ENCODE measurements around the gene ENOX1.

ENOX1 gene

DNA sequence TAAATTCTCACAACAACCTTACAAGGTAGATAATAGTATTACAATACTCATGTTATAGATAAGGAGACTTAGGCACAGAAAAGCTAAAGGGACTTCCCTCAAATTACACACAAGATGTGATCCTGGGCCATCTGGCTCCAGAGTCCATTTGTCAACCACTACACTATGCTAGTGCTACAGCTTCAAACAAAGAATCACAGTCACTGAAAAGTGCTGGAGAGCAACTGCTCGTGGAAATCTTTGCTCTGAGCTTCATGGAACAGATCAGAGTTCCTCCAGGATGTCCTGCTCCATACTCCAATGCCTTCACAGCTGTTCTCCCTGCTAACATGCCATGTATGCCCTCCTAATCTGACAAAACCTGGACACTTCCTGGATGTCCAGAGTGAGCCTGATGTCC lies 271.2 kb downstream of the ENOX1 start:
- Histone ChIP-seq H3K4me1 (ENCODE audit: control insufficient read depth, insufficient read depth, low read length) (no peaks in the 10 kb centered on the region), H3K36me3 (ENCODE audit: control insufficient read depth, insufficient read depth, low read length) (no peaks in the 10 kb centered on the region)

DNA sequence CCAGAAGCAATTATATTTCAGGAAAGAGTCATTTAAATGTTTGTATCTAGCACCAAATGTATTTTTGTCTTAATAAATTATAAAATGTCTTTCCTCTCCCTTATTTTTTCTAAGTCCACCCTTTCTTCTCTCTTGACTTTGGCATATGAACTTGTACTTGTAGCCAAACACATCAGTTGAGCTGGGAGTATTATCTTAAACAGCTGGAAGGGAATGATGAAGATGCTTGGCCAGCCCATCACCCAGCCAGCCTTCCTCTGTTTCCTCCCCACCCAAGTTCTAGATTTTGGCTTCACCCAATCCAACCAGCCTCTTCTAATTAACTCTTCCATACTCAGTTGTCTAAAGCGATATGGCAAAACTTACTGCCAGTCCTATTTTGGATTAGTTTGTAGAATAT lies 272.5 kb downstream of the ENOX1 start:
- no peaks in the 10 kb centered on the region for H3K4me1 ChIP-seq (ENCODE audit: control insufficient read depth, insufficient read depth, low read length)
- no peaks in the 10 kb centered on the region for H3K9me3 ChIP-seq (ENCODE audit: control insufficient read depth, low read length)
- no peak overlapping the region for H3K4me3 ChIP-seq (ENCODE audit: low read length)
- no peak overlapping the region for H3K9ac ChIP-seq (ENCODE audit: low read length)
- no peaks in the 10 kb centered on the region for H3K27me3 ChIP-seq (ENCODE audit: control insufficient read depth, insufficient read depth, low read length)
- no peaks in the 10 kb centered on the region for H3K36me3 ChIP-seq (ENCODE audit: control insufficient read depth, insufficient read depth, low read length)

More for the DNA sequence above, 271.2 kb downstream of the ENOX1 start:
- Histone ChIP-seq H3K9me3 (ENCODE audit: control insufficient read depth, low read length) (no peaks in the 10 kb centered on the region), H3K27me3 (ENCODE audit: control insufficient read depth, insufficient read depth, low read length) (no peaks in the 10 kb centered on the region), H3K4me3 (ENCODE audit: low read length) (no peak overlapping the region), H3K9ac (ENCODE audit: low read length) (no peak overlapping the region)

DNA sequence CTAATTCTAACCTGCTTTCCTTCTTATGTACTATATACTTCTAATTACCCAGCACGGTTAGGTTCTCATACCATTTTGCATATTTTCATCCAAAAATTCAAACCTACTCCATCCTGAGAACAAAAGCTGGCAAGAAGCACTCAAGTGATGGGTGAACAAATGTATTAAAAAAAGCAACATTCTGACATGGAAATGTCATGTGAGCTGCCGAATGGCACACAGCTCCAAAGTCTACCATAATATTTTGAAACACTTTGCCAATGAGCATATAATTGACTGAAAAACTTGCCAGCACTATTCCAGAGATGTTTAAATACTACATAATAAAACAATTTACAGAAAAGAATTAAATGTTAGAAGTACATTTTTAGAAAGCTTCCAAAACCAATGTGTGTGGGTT lies 274.6 kb downstream of the ENOX1 start:
- H3K4me3 ChIP-seq (ENCODE audit: low read length): no peak overlapping the region
- no peak overlapping the region for H3K9ac ChIP-seq (ENCODE audit: low read length)
- no peaks in the 10 kb centered on the region for H3K9me3 ChIP-seq (ENCODE audit: control insufficient read depth, low read length)
- H3K36me3 ChIP-seq (ENCODE audit: control insufficient read depth, insufficient read depth, low read length): no peaks in the 10 kb centered on the region
- no peaks in the 10 kb centered on the region for H3K4me1 ChIP-seq (ENCODE audit: control insufficient read depth, insufficient read depth, low read length)
- no peaks in the 10 kb centered on the region for H3K27me3 ChIP-seq (ENCODE audit: control insufficient read depth, insufficient read depth, low read length)

DNA sequence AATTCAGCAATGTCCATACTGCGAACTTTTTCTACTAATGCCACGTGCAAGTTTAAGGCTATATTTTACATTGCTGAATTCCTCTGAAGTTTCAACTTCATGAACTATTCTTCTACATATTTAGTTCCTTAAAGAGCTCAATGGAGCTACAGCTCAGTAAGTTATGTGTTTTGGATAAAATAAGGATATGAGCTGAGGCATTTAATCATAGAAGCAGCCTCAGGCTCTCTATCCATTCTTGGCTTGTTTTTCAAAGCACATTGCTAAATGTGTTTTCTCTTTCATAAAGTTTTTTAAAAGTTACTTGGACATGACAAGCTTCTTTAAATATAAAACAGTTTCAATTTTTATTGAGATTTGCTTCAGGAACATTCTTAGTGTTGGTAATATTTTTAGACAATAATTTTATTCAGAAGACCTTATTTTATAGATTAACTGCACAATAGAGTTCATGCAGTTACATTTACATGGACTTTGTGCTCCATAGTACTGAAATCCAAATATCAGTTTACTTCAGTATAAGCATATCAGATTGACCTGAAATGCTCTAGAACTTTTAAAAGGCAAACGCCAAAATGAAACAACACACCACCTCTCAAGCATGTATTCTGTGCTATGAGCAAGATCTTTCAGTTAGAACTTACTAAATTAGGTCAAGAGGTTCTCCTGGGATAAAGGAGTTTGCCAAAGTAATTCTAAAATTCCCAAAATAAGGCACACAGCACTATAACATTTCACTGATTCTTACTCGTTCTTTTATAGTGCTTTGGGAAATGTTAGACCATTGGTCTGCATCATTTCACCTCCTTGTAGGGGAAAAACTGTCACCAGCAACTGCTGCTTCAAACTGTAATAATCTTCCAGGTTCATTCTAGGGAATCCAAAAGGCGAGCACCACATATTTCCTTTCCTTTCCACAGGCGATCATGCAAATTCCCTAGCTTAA lies 275.5 kb downstream of the ENOX1 start:
- no peaks in the 10 kb centered on the region for H3K36me3 ChIP-seq (ENCODE audit: control insufficient read depth, insufficient read depth, low read length)
- H3K4me3 ChIP-seq (ENCODE audit: low read length): no peak overlapping the region
- H3K9me3 ChIP-seq (ENCODE audit: control insufficient read depth, low read length): no peaks in the 10 kb centered on the region
- no peaks in the 10 kb centered on the region for H3K27me3 ChIP-seq (ENCODE audit: control insufficient read depth, insufficient read depth, low read length)
- no peak overlapping the region for H3K9ac ChIP-seq (ENCODE audit: low read length)
- no peaks in the 10 kb centered on the region for H3K4me1 ChIP-seq (ENCODE audit: control insufficient read depth, insufficient read depth, low read length)

DNA sequence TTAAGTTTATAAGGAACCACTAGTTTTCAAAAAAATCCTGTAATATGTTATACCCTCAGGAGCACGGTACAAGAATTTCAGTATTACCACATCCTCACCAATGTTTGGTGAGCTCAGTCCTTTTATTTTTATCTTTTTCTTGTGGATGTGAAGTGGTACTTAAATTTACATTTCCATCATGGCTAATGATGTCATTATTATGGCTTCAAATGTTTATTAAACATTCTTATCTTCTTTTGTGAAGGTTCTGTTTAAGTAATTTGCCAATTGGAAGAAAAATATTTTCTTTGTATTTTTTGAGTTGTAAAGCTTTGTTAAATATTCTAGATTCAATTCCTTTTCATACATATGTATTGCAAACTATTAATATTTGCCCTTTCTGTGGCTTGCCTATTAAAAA lies 291.0 kb downstream of the ENOX1 start:
- Histone ChIP-seq H3K9ac (ENCODE audit: low read length) (no peak overlapping the region), H3K4me3 (ENCODE audit: low read length) (no peak overlapping the region), H3K27me3 (ENCODE audit: control insufficient read depth, insufficient read depth, low read length) (no peaks in the 10 kb centered on the region), H3K36me3 (ENCODE audit: control insufficient read depth, insufficient read depth, low read length) (no peaks in the 10 kb centered on the region), H3K4me1 (ENCODE audit: control insufficient read depth, insufficient read depth, low read length) (no peaks in the 10 kb centered on the region), H3K9me3 (ENCODE audit: control insufficient read depth, low read length) (no peaks in the 10 kb centered on the region)

DNA sequence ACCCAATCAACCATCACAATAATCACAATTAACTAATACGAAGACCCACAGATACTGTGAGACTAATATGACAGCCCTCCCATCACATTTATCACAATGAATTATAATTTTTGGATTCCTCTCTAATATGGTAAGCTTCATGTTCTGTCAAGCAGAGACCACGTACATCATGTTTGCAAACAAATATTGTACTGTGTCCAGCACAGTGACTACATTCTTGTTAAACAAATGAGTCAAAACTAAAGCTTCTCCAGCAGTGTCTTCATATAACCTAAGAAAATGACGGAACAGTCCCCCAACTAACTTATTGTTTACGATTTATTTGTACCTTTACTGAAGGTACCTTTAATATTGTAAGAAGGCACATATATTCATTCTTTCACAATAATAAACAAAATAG lies 292.6 kb downstream of the ENOX1 start:
- H3K36me3 ChIP-seq (ENCODE audit: control insufficient read depth, insufficient read depth, low read length): no peaks in the 10 kb centered on the region
- H3K27me3 ChIP-seq (ENCODE audit: control insufficient read depth, insufficient read depth, low read length): no peaks in the 10 kb centered on the region
- H3K9ac ChIP-seq (ENCODE audit: low read length): no peak overlapping the region
- H3K4me1 ChIP-seq (ENCODE audit: control insufficient read depth, insufficient read depth, low read length): no peaks in the 10 kb centered on the region
- no peak overlapping the region for H3K4me3 ChIP-seq (ENCODE audit: low read length)
- no peaks in the 10 kb centered on the region for H3K9me3 ChIP-seq (ENCODE audit: control insufficient read depth, low read length)

DNA sequence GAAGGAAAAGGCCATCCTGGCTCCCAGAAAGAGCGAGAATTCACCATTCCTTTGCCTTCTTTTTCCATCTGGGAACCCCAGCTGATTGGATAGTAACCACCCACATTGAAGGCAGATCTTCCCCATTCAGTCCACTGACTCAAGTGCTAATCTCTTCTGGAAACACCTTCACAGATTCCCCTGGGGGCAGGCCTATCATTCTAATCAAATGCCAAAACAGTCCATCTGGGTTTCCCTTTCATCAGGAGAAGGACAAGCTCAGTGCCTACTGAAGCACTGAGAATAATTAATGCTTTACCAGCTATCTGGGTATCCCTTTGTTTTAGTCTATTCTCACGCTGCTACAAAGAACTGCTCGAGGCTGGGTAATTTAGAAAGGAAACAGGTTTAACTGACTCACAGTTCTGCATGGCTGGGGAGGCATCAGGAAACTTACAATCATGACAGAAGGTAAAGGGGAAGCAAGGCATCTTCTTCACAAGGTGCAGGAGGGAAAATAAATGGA lies 293.2 kb downstream of the ENOX1 start:
- Histone ChIP-seq H3K4me3 (ENCODE audit: low read length) (no peak overlapping the region), H3K9me3 (ENCODE audit: control insufficient read depth, low read length) (no peaks in the 10 kb centered on the region), H3K36me3 (ENCODE audit: control insufficient read depth, insufficient read depth, low read length) (no peaks in the 10 kb centered on the region), H3K4me1 (ENCODE audit: control insufficient read depth, insufficient read depth, low read length) (no peaks in the 10 kb centered on the region), H3K9ac (ENCODE audit: low read length) (no peak overlapping the region), H3K27me3 (ENCODE audit: control insufficient read depth, insufficient read depth, low read length) (no peaks in the 10 kb centered on the region)

DNA sequence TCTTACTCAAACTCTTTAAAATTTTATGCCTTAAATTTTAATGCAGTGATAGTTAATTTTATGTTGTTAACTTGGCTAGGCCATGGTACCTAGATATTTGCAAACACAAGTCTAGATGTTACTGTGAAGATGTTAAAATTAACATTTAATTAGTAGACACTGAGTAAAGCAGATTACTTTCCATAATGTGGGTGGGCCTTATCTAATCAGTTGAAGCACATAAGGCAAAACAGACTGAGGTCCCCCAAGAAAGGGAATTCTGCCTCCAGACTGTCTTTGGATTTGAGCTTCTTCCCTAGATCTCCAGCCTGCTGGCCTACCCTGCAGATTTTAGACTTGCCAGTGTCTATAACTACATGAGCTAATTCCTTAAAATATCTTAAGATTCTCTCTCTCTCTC lies 294.0 kb downstream of the ENOX1 start:
- no peaks in the 10 kb centered on the region for H3K36me3 ChIP-seq (ENCODE audit: control insufficient read depth, insufficient read depth, low read length)
- no peaks in the 10 kb centered on the region for H3K27me3 ChIP-seq (ENCODE audit: control insufficient read depth, insufficient read depth, low read length)
- no peak overlapping the region for H3K9ac ChIP-seq (ENCODE audit: low read length)
- no peak overlapping the region for H3K4me3 ChIP-seq (ENCODE audit: low read length)
- H3K4me1 ChIP-seq (ENCODE audit: control insufficient read depth, insufficient read depth, low read length): no peaks in the 10 kb centered on the region
- H3K9me3 ChIP-seq (ENCODE audit: control insufficient read depth, low read length): no peaks in the 10 kb centered on the region

DNA sequence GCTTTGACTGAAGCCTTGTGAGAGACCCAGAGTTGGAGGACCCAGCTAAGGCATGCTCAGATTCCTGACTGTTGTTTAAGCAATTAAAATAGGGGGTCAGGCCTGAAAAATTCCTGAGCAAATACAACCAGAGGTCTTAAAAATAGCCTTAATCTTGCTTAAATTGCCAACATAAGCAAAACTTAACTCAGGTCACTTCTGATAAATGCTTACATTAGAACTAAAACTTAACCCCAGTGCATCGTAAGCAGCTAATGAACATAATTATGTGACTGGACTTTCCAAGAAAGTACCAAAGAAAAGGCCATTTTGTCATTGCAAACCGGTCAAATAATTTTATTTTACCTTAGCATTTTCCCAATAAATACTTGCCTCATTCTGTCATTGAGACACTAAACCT lies 294.5 kb downstream of the ENOX1 start:
- no peaks in the 10 kb centered on the region for H3K36me3 ChIP-seq (ENCODE audit: control insufficient read depth, insufficient read depth, low read length)
- H3K9me3 ChIP-seq (ENCODE audit: control insufficient read depth, low read length): no peaks in the 10 kb centered on the region
- no peak overlapping the region for H3K4me3 ChIP-seq (ENCODE audit: low read length)
- no peaks in the 10 kb centered on the region for H3K27me3 ChIP-seq (ENCODE audit: control insufficient read depth, insufficient read depth, low read length)
- H3K9ac ChIP-seq (ENCODE audit: low read length): no peak overlapping the region
- H3K4me1 ChIP-seq (ENCODE audit: control insufficient read depth, insufficient read depth, low read length): no peaks in the 10 kb centered on the region

DNA sequence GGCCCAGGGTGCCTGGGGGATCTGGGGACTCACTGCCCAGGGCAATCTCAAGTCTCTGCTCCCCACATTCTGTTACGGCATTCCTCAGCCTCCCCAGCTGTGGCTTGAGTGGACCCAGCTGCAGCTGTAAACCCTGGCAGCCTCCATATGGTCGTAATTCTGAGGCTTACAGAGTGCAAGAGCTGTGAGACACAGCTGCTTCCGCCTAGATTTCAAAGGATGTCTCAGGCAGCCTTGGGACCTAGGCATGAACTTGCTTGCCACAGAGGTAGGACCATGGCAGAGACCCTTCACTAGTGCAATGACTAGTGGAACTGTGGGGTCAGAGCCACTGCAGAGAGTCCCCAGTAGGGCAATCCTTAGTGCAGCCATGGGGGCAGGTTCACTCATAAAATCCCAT lies 297.5 kb downstream of the ENOX1 start:
- Histone ChIP-seq H3K9me3 (ENCODE audit: control insufficient read depth, low read length) (no peaks in the 10 kb centered on the region), H3K4me3 (ENCODE audit: low read length) (no peak overlapping the region), H3K9ac (ENCODE audit: low read length) (no peak overlapping the region), H3K36me3 (ENCODE audit: control insufficient read depth, insufficient read depth, low read length) (no peaks in the 10 kb centered on the region), H3K4me1 (ENCODE audit: control insufficient read depth, insufficient read depth, low read length) (no peaks in the 10 kb centered on the region), H3K27me3 (ENCODE audit: control insufficient read depth, insufficient read depth, low read length) (no peaks in the 10 kb centered on the region)

DNA sequence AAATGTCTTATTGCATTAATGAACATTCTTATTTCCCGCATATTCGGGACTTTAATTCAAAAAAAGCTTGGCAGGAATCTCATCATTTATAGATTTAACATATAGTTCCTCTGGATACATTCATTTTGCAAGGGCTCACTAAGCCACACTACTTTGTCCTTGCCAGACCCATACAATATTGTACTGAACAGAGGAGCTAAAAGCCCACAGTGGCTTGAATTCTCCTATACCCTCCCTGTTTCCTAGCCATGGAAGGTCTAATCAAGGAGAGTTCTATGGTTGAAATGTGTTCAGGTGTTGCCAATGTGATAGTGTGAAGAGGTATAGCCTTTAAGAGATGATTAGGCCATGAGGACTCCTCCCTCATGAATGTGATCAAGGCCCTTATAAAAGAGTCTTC lies 298.9 kb downstream of the ENOX1 start:
- Histone ChIP-seq H3K4me1 (ENCODE audit: control insufficient read depth, insufficient read depth, low read length) (no peaks in the 10 kb centered on the region), H3K36me3 (ENCODE audit: control insufficient read depth, insufficient read depth, low read length) (no peaks in the 10 kb centered on the region), H3K9ac (ENCODE audit: low read length) (no peak overlapping the region), H3K9me3 (ENCODE audit: control insufficient read depth, low read length) (no peaks in the 10 kb centered on the region), H3K27me3 (ENCODE audit: control insufficient read depth, insufficient read depth, low read length) (no peaks in the 10 kb centered on the region), H3K4me3 (ENCODE audit: low read length) (no peak overlapping the region)

DNA sequence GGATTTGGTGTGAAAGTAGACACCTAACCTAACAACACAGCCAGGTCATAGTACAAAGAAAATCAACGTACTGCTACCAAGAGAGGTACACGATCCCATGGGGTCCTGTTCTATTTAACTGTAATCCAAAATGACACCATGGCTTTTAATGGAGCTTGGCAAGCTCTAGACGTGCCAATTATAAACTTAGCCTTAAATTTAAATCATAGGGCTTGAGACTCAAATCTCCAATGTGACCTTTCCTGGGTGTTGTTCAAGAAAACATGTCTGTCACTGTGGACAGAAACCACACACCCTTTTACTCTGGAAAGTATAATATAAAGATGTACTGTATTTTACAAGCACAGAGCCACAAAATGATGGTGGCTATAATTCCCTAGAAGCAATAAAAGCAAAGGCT lies 299.3 kb downstream of the ENOX1 start:
- H3K36me3 ChIP-seq (ENCODE audit: control insufficient read depth, insufficient read depth, low read length): no peaks in the 10 kb centered on the region
- H3K4me1 ChIP-seq (ENCODE audit: control insufficient read depth, insufficient read depth, low read length): no peaks in the 10 kb centered on the region
- no peaks in the 10 kb centered on the region for H3K9me3 ChIP-seq (ENCODE audit: control insufficient read depth, low read length)
- H3K4me3 ChIP-seq (ENCODE audit: low read length): no peak overlapping the region
- no peak overlapping the region for H3K9ac ChIP-seq (ENCODE audit: low read length)
- H3K27me3 ChIP-seq (ENCODE audit: control insufficient read depth, insufficient read depth, low read length): no peaks in the 10 kb centered on the region
